OCI-M2 (cell line): Measurements from ENCODE around the gene SH3PXD2A.
"Not testable (repeated sequence)": the region's sequence is repeated elsewhere in the genome, so short reads cannot be mapped to it uniquely, and the experiment has no call there.

Experiments
- DNase-seq: peaks from one replicate; lab custom pipeline; 2025; ENCODE audit not compliant: unreplicated experiment; lab: John Stamatoyannopoulos, UW

SH3PXD2A gene

GRCh38 chr10:103769176-103769575 lies 86.2 kb downstream of the SH3PXD2A start:
- no peak for DNase-seq

GRCh38 chr10:103768345-103768744 lies 87.0 kb downstream of the SH3PXD2A start:
- DNase-seq = no peak

GRCh38 chr10:103767756-103768155 lies 87.6 kb downstream of the SH3PXD2A start:
- no peak for DNase-seq

- no peak for DNase-seq
These were observed 88.4 kb downstream of the SH3PXD2A start for GRCh38 chr10:103766751-103767505.

- no peak for DNase-seq
These were observed 89.4 kb downstream of the SH3PXD2A start for GRCh38 chr10:103765981-103766380.

- DNase-seq = no peak
These were observed 90.2 kb downstream of the SH3PXD2A start for GRCh38 chr10:103765168-103765567.

- no peak for DNase-seq
These were observed 90.9 kb downstream of the SH3PXD2A start for GRCh38 chr10:103764296-103765088.

GRCh38 chr10:103763374-103764202 lies 91.8 kb downstream of the SH3PXD2A start:
- DNase-seq = no peak

GRCh38 chr10:103762916-103763315 lies 92.5 kb downstream of the SH3PXD2A start:
- no peak for DNase-seq

GRCh38 chr10:103762162-103762561 lies 93.2 kb downstream of the SH3PXD2A start:
- no peak for DNase-seq

- DNase-seq = no peak
These were observed 94.1 kb downstream of the SH3PXD2A start for GRCh38 chr10:103761075-103761920.

- not testable (repeated sequence) for DNase-seq
These were observed 95.1 kb downstream of the SH3PXD2A start for GRCh38 chr10:103760233-103760632.

- no peak for DNase-seq
These were observed 96.1 kb downstream of the SH3PXD2A start for GRCh38 chr10:103759100-103759781.

- DNase-seq = no peak
These were observed 97.1 kb downstream of the SH3PXD2A start for GRCh38 chr10:103758294-103758681.

GRCh38 chr10:103757531-103758293 lies 97.7 kb downstream of the SH3PXD2A start:
- no peak for DNase-seq

- no peak for DNase-seq
These were observed 99.0 kb downstream of the SH3PXD2A start for GRCh38 chr10:103756277-103756869.

- DNase-seq = no peak
These were observed 102.6 kb downstream of the SH3PXD2A start for GRCh38 chr10:103752680-103753248.

- DNase-seq = no peak
These were observed 103.6 kb downstream of the SH3PXD2A start for GRCh38 chr10:103751667-103752290.
